IMR-90 (cell line): ENCODE results near the gene CTAG1B. TPM values are rescaled to one million over a fixed set of nuclear protein-coding genes. Genes with fewer than 3 reads are reported as not detected.
"Not testable (repeated sequence)": the region's sequence is repeated elsewhere in the genome, so short reads cannot be mapped to it uniquely, and the experiment has no call there.

ENCODE experiments used
- ATAC-seq: fragments of 200-7000 bp; cut with Tn5 transposase; 2 replicates; pipeline ENCODE4 v1.9.1; 2020; ENCODE audit warnings: low read depth, mild to moderate bottlenecking, moderate library complexity
- BruUV-seq: library from RNA; stranded (reverse); fragments of 400-500 nt; replicated peaks from 2 replicates; lab custom pipeline; 2021; lab: Mats Ljungman, UMichigan
- CTCF ChIA-PET: fragments of 300-600 bp; formaldehyde crosslinking; extraction: SDS; loops from one replicate; lab custom pipeline; 2021; ENCODE audit warnings: antibody characterized with exemption; lab: Yijun Ruan, JAX
- POLR2A ChIA-PET: fragments of 300-600 bp; sonication (Branson Sonifier 250); formaldehyde crosslinking; loops from one replicate; lab custom pipeline; 2022; ENCODE audit warnings: antibody characterized with exemption; ENCODE audit not compliant: unreplicated experiment; lab: Charles Lee
- DNase-seq: peaks from one replicate; pipeline ENCODE4 v3.0.0; 2013
- H2AFZ ChIP-seq: replicated peaks from 2 replicates; pipeline ENCODE3; 2013; ENCODE audit warnings: low read length, mild to moderate bottlenecking; ENCODE audit not compliant: poor library complexity
- H2AK5ac ChIP-seq: 2 replicates; pipeline ENCODE4 v1.6.1; 2013; ENCODE audit warnings: low read depth, low read length, inconsistent platforms
- H2AK9ac ChIP-seq: replicated peaks from 2 replicates; pipeline ENCODE3; 2013; ENCODE audit warnings: mild to moderate bottlenecking, low read depth, low read length, moderate library complexity; ENCODE audit not compliant: poor library complexity
- H2BK120ac ChIP-seq: 2 replicates; pipeline ENCODE4 v1.6.1; 2013; ENCODE audit warnings: low read depth, low read length, inconsistent platforms
- H2BK15ac ChIP-seq: 3 replicates; pipeline ENCODE4 v1.6.1; 2013; ENCODE audit warnings: low read depth, low read length, inconsistent platforms
- H2BK20ac ChIP-seq: 2 replicates; pipeline ENCODE4 v1.6.1; 2013; ENCODE audit warnings: low read depth, mild to moderate bottlenecking, inconsistent platforms, low read length, moderate library complexity
- H2BK5ac ChIP-seq: 2 replicates; pipeline ENCODE4 v1.6.1; 2013; ENCODE audit warnings: mild to moderate bottlenecking, low read depth, low read length, inconsistent platforms; ENCODE audit not compliant: poor library complexity, severe bottlenecking
- H3K14ac ChIP-seq: replicated peaks from 2 replicates; pipeline ENCODE4 v1.6.1; 2013; ENCODE audit warnings: low read depth, low read length, inconsistent platforms
- H3K18ac ChIP-seq: 2 replicates; pipeline ENCODE4 v1.6.1; 2013; ENCODE audit warnings: low read depth, low read length, control low read depth
- H3K23ac ChIP-seq: 2 replicates; pipeline ENCODE4 v1.6.1; 2013; ENCODE audit warnings: low read depth, low read length, inconsistent platforms
- H3K27ac ChIP-seq: 2 replicates; pipeline ENCODE4 v1.5.1; 2013; ENCODE audit warnings: mild to moderate bottlenecking, control low read depth, low read length; ENCODE audit not compliant: insufficient read depth
- H3K27me3 ChIP-seq: 2 replicates; pipeline ENCODE4 v1.6.1; 2013; ENCODE audit warnings: low read length; ENCODE audit not compliant: control insufficient read depth, insufficient read depth
- H3K36me3 ChIP-seq: 2 replicates; pipeline ENCODE4 v1.6.1; 2013; ENCODE audit warnings: low read length, mixed read lengths; ENCODE audit not compliant: control insufficient read depth, insufficient read depth
- H3K4ac ChIP-seq: 2 replicates; pipeline ENCODE4 v1.6.1; 2013; ENCODE audit warnings: low read depth, low read length, inconsistent platforms
- H3K4me1 ChIP-seq: 2 replicates; pipeline ENCODE4 v1.6.1; 2013; ENCODE audit warnings: low read length, mixed read lengths; ENCODE audit not compliant: control insufficient read depth, insufficient read depth
- H3K4me2 ChIP-seq: 2 replicates; pipeline ENCODE4 v1.6.1; 2013; ENCODE audit warnings: low read depth, mild to moderate bottlenecking, control low read depth, low read length, moderate library complexity
- H3K4me3 ChIP-seq: 2 replicates; pipeline ENCODE4 v1.5.1; 2013; ENCODE audit warnings: low read depth, mild to moderate bottlenecking, control low read depth, low read length, moderate library complexity; ENCODE audit not compliant: insufficient read depth
- H3K56ac ChIP-seq: 2 replicates; pipeline ENCODE4 v1.6.1; 2013; ENCODE audit warnings: low read length, inconsistent platforms; ENCODE audit not compliant: insufficient read depth; ENCODE audit errors: extremely low read depth
- H3K79me1 ChIP-seq, 2 experiments: 2 replicates each; pipeline ENCODE4 v1.6.1; 2013; ENCODE audit warnings: low read length in 2 of 2, inconsistent platforms in 1 of 2, low read depth in 1 of 2
- H3K9ac ChIP-seq: 2 replicates; pipeline ENCODE4 v1.6.1; 2013; ENCODE audit warnings: low read depth, low read length, control low read depth
- H3K9me1 ChIP-seq: 2 replicates; pipeline ENCODE4 v1.6.1; 2013; ENCODE audit warnings: low read length, inconsistent platforms; ENCODE audit not compliant: insufficient read depth
- H3K9me3 ChIP-seq: 2 replicates; pipeline ENCODE4 v1.6.1; 2013; ENCODE audit warnings: low read length; ENCODE audit not compliant: control insufficient read depth, insufficient read depth
- H4K20me1 ChIP-seq: 2 replicates; pipeline ENCODE4 v1.6.1; 2013; ENCODE audit warnings: low read length, inconsistent platforms; ENCODE audit not compliant: insufficient read depth
- H4K5ac ChIP-seq: 2 replicates; pipeline ENCODE4 v1.6.1; 2013; ENCODE audit warnings: mild to moderate bottlenecking, low read depth, low read length, control low read depth
- H4K8ac ChIP-seq, 2 experiments: 2 replicates each; pipeline ENCODE4 v1.6.1; 2013; ENCODE audit warnings: low read depth in 2 of 2, low read length in 2 of 2, control low read depth in 1 of 2, inconsistent platforms in 1 of 2
- H4K91ac ChIP-seq: 2 replicates; pipeline ENCODE4 v1.6.1; 2013; ENCODE audit warnings: low read depth, low read length, inconsistent platforms; ENCODE audit not compliant: insufficient read depth
- CEBPB ChIP-seq: IDR thresholded peaks from 2 replicates; pipeline ENCODE4 v1.6.1; 2012; ENCODE audit warnings: low read depth, low read length, improper control_type of control experiment
- NFE2L2 ChIP-seq: fragments of 150-350 bp; IDR thresholded peaks from 2 replicates; pipeline ENCODE4 v1.6.1; 2016; ENCODE audit warnings: low read depth, mild to moderate bottlenecking, low read length
- RAD21 ChIP-seq: IDR thresholded peaks from 2 replicates; pipeline ENCODE4 v1.6.1; 2012; ENCODE audit warnings: low read length, improper control_type of control experiment
- RCOR1 ChIP-seq: IDR thresholded peaks from 2 replicates; pipeline ENCODE4 v1.6.1; 2012; ENCODE audit warnings: mild to moderate bottlenecking, low read length, improper control_type of control experiment; ENCODE audit not compliant: insufficient replicate concordance
- WGBS, 2 experiments: methylation state at CpG; one replicate each; pipeline versions ENCODE4 v1.1.5 to v1.1.7; 2013; ENCODE audit warnings: missing lambda C conversion rate in 2 of 2; ENCODE audit not compliant: insufficient read length in 1 of 2; ENCODE audit errors: extremely low coverage in 2 of 2; 5-methylcytosine and 5-hydroxymethylcytosine counted together
- dilution Hi-C: fragments of 300-500 bp; cut with HindIII; formaldehyde crosslinking; loops from one replicate; pipeline ENCODE4 v1.14.3; 2018; ENCODE audit warnings: low sequenced_read_pairs; ENCODE audit not compliant: unreplicated experiment
- in situ Hi-C: fragments of 300-500 bp; cut with MboI; formaldehyde crosslinking; loops from 3 replicates; pipeline ENCODE4 v1.14.3; 2019; ENCODE audit warnings: low sequenced_read_pairs, inconsistent platforms, mixed read lengths
- intact Hi-C: fragments of 100-400 bp; cut with micrococcal nuclease; formaldehyde crosslinking; loops from 2 replicates; pipeline ENCODE4 v1.10.0; 2022
- polyA plus RNA-seq, 3 experiments: library from polyadenylated mRNA; depleted of rRNA; stranded (reverse); fragments of >200 nt; gene quantifications; 2 replicates each; pipeline ENCODE4 v1.2.3, GENCODE V29; 2012; ENCODE audit warnings: low replicate concordance in 1 of 3
- total RNA-seq: library from RNA; depleted of rRNA; stranded (reverse); fragments of >200 nt; gene quantifications from 2 replicates; pipeline ENCODE4 v1.2.3, GENCODE V29; 2012
- TF ChIP-seq, protein P1 (sequence below): fragments of 150-350 bp; IDR thresholded peaks from 2 replicates; pipeline ENCODE4 v1.6.1; 2016; ENCODE audit warnings: low read depth, mild to moderate bottlenecking, low read length, moderate library complexity, borderline replicate concordance

Gene CTAG1B
- total and polyA plus RNA-seq, 2 of the 4 experiments (the other 2 are of a cell fraction): not detected

DNA sequence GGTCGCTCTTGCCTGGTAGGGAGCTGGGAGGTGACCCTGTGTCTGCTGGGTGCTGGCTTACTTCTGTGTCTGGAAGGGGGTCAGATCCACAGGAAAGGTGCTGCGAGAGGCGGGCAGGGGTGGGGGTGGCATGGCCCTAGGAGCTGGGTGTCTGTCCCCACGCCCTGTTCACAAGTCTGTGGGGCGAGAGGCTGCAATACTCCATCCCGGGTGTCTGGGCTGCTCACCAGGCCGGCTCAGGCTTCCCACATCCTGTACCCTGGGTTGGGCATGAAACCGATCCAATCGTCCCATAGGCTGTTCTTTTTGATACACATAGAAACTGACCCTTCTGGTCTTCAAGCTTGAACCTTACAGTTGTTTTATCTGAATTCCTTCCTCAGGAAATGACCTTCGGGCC lies 35.3 kb upstream of the CTAG1B start:
- ChIA-PET CTCF (no interaction called here), POLR2A (no interaction called here)
- 80% methylated on average over 2 of the region's 10 CpGs; no CpG with 5 or more reads in 1 of the 2 experiments for WGBS, 2 experiments
- Histone ChIP-seq H2AFZ (no peak overlapping the region), H3K14ac (no peak overlapping the region), H2BK5ac (no peak overlapping the region), H4K91ac (no peak overlapping the region), H4K20me1 (no peaks in the 10 kb centered on the region), H3K79me1 (no peaks in the 10 kb centered on the region), H3K18ac (no peak overlapping the region), H3K9ac (no peak overlapping the region), H4K5ac (no peak overlapping the region), H3K4me2 (0 out of 2 replicates have a peak overlapping the region, but pooled peaks have one; percentile 28), H2BK120ac (no peak overlapping the region), H3K9me1 (no peaks in the 10 kb centered on the region), H2AK5ac (no peak overlapping the region), H4K8ac (no peak overlapping the region), H2AK9ac (no peak overlapping the region), H3K27me3 (no peaks in the 10 kb centered on the region; the same call in 1 of the 2 replicates), H3K4ac (no peak overlapping the region), H3K23ac (no peak overlapping the region), H3K9me3 (peaks cover 3% of the 10 kb centered on the region), H3K4me1 (no peaks in the 10 kb centered on the region), H3K27ac (no peak overlapping the region), H3K4me3 (no peak overlapping the region), H3K36me3 (no peaks in the 10 kb centered on the region), H2BK15ac (no peak overlapping the region), H3K56ac (no peak overlapping the region), H2BK20ac (no peak overlapping the region)
- DNase-seq: no peak
- ATAC-seq: no peak
- intact Hi-C loops: no loop called here
- in situ Hi-C loops: no loop called here
- TF ChIP-seq CEBPB (no peak), RAD21 (no peak), NFE2L2 (no peak), RCOR1 (no peak)
- TF ChIP-seq, protein P1, sequence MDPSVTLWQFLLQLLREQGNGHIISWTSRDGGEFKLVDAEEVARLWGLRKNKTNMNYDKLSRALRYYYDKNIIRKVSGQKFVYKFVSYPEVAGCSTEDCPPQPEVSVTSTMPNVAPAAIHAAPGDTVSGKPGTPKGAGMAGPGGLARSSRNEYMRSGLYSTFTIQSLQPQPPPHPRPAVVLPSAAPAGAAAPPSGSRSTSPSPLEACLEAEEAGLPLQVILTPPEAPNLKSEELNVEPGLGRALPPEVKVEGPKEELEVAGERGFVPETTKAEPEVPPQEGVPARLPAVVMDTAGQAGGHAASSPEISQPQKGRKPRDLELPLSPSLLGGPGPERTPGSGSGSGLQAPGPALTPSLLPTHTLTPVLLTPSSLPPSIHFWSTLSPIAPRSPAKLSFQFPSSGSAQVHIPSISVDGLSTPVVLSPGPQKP: no peak
- dilution Hi-C loops: no loop called here
- BruUV-seq: no TSS peak

DNA sequence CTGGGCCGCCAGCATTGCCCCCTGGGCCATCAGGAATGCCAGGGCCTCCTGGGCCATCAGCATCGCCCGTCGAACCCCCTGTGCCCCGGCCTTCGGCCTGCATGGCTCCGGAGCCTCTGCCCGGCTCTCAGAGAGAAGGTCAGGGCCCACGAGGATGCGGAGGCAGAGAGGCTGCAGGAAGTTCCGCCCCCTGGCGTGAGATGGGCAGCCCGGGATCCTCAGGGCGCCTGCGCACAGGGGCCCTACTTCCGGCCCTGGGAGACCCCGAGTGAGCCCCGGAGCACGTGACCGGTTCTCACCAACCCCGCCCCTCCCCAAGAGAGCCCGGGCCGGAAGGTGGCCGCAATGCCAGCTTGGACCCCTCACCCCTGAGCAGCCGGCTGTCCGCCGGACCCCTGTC lies 34.3 kb upstream of the CTAG1B start, which contains the start of gene CTAG2:
CTAG2 (minus strand) TSS at position 167 of the 400 bp plus-strand sequence; CDS start at position 103, 64 bp downstream.
- H3K36me3 ChIP-seq, POLR2A ChIA-PET, in situ Hi-C loops, H2AFZ ChIP-seq, H3K23ac ChIP-seq, DNase-seq, H3K9me1 ChIP-seq, H4K20me1 ChIP-seq, H3K9me3 ChIP-seq, BruUV-seq, H2BK15ac ChIP-seq, H3K4ac ChIP-seq, H3K4me1 ChIP-seq, H4K91ac ChIP-seq, H2AK9ac ChIP-seq, H3K14ac ChIP-seq, intact Hi-C loops, dilution Hi-C loops, H3K79me1 ChIP-seq, H4K5ac ChIP-seq, H4K8ac ChIP-seq, H3K27ac ChIP-seq, H3K18ac ChIP-seq, H3K9ac ChIP-seq, H2BK20ac ChIP-seq, CTCF ChIA-PET, H2BK120ac ChIP-seq, H2BK5ac ChIP-seq, H3K27me3 ChIP-seq, H3K56ac ChIP-seq, H2AK5ac ChIP-seq: not testable (repeated sequence)
- 0 out of 2 replicates have a peak within 1 kb of the TSS, but pooled peaks have one; percentile 28 for H3K4me2 ChIP-seq
- H3K4me3 ChIP-seq: peak within 1 kb of the TSS; percentile 55
- peak; percentile 32 for ATAC-seq
- WGBS, 2 experiments: no CpG with 5 or more reads among the region's 27 CpGs
